CD14-positive monocyte (primary cell): Measurements from ENCODE around the gene RPL10. TPM values are rescaled to one million over a fixed set of nuclear protein-coding genes. Genes with fewer than 3 reads are reported as not detected.

Experiments
- DNase-seq, 3 donors: peaks; one replicate each; pipeline ENCODE4 v3.0.0-alpha.2; 2011 to 2022
- H2AFZ ChIP-seq: 2 replicates; pipeline ENCODE4 v1.6.0; 2012; ENCODE audit warnings: mild to moderate bottlenecking, low read depth, low read length, inconsistent platforms; ENCODE audit not compliant: insufficient read depth, poor library complexity, severe bottlenecking
- H3K27ac ChIP-seq, 2 donors: 1 replicate in 1 of 2; 2 replicates in 1 of 2; pipeline ENCODE4 v1.5.1; 2012 to 2013; ENCODE audit warnings: low read length in 2 of 2, control low read depth in 1 of 2, inconsistent platforms in 1 of 2, low read depth in 1 of 2, mild to moderate bottlenecking in 1 of 2
- H3K27me3 ChIP-seq, 2 donors: one replicate each; pipeline versions ENCODE4 v1.6.0 to v1.6.1; 2011 to 2013; ENCODE audit warnings: low read length in 2 of 2; ENCODE audit not compliant: control insufficient read depth in 2 of 2, insufficient read depth in 2 of 2
- H3K36me3 ChIP-seq, 2 donors: replicated peaks in 1 of 2; 1 replicate in 1 of 2; 2 replicates in 1 of 2; pipeline versions ENCODE4 v1.5.1 to v1.6.1; 2012 to 2013; ENCODE audit warnings: low read length in 2 of 2, control low read depth in 1 of 2, inconsistent platforms in 1 of 2, mild to moderate bottlenecking in 1 of 2; ENCODE audit not compliant: insufficient read depth in 2 of 2, control insufficient read depth in 1 of 2
- H3K4me1 ChIP-seq, 2 donors: 1 replicate in 1 of 2; 2 replicates in 1 of 2; pipeline versions ENCODE4 v1.5.1 to v1.6.1; 2012 to 2013; ENCODE audit warnings: low read length in 2 of 2, control low read depth in 1 of 2, inconsistent platforms in 1 of 2, mild to moderate bottlenecking in 1 of 2, moderate library complexity in 1 of 2; ENCODE audit not compliant: insufficient read depth in 2 of 2, control insufficient read depth in 1 of 2
- H3K4me2 ChIP-seq: replicated peaks from 2 replicates; pipeline ENCODE3; 2012; ENCODE audit warnings: low read length, moderate library complexity, mild to moderate bottlenecking; ENCODE audit not compliant: poor library complexity, severe bottlenecking; ENCODE audit errors: extremely low read depth
- H3K4me3 ChIP-seq, 3 experiments: fragments of 200-600 bp in 1 of 3; sonication (generic) in 1 of 3; replicated peaks in 1 of 3; 1 replicate in 2 of 3; 2 replicates in 1 of 3; pipeline ENCODE4 v1.5.1; 2011 to 2013; ENCODE audit warnings: low read length in 3 of 3, mild to moderate bottlenecking in 3 of 3, control low read depth in 2 of 3, low read depth in 2 of 3, inconsistent platforms in 1 of 3, moderate library complexity in 1 of 3
- H3K79me2 ChIP-seq: 2 replicates; pipeline ENCODE4 v1.6.0; 2012; ENCODE audit warnings: mild to moderate bottlenecking, control low read depth, inconsistent platforms, low read length, moderate library complexity; ENCODE audit not compliant: insufficient read depth
- H3K9ac ChIP-seq: 2 replicates; pipeline ENCODE4 v1.6.0; 2017; ENCODE audit warnings: low read length, mild to moderate bottlenecking; ENCODE audit not compliant: insufficient read depth, poor library complexity, severe bottlenecking
- H3K9me3 ChIP-seq, 2 donors: replicated peaks in 1 of 2; 1 replicate in 1 of 2; 2 replicates in 1 of 2; pipeline versions ENCODE4 v1.5.1 to v1.6.1; 2012 to 2013; ENCODE audit warnings: low read length in 2 of 2, control low read depth in 1 of 2; ENCODE audit not compliant: control insufficient read depth in 1 of 2, insufficient read depth in 1 of 2
- H4K20me1 ChIP-seq: 2 replicates; pipeline ENCODE4 v1.6.0; 2012; ENCODE audit warnings: mild to moderate bottlenecking, low read length, control low read depth, moderate library complexity; ENCODE audit not compliant: insufficient read depth
- H3K27ac Mint-ChIP-seq, 7 donors: one replicate each; pipeline ENCODE4 v1.8.0; 2020; ENCODE audit warnings: mild to moderate bottlenecking in 7 of 7, mixed read lengths in 7 of 7, moderate library complexity in 6 of 7, inconsistent platforms in 2 of 7
- H3K27me3 Mint-ChIP-seq, 3 donors: one replicate each; pipeline ENCODE4 v1.8.0; 2021 to 2022; ENCODE audit warnings: low read depth in 3 of 3, mild to moderate bottlenecking in 3 of 3, mixed read lengths in 3 of 3, moderate library complexity in 3 of 3, inconsistent platforms in 1 of 3
- H3K36me3 Mint-ChIP-seq, 2 donors: one replicate each; pipeline ENCODE4 v1.8.0; 2020; ENCODE audit warnings: mixed read lengths in 2 of 2, inconsistent platforms in 1 of 2, mild to moderate bottlenecking in 1 of 2
- H3K4me1 Mint-ChIP-seq: one replicate; pipeline ENCODE4 v1.8.0; 2020; ENCODE audit warnings: mild to moderate bottlenecking, mixed read lengths
- H3K4me3 Mint-ChIP-seq, 2 donors: one replicate each; pipeline ENCODE4 v1.8.0; 2020; ENCODE audit warnings: mild to moderate bottlenecking in 2 of 2, mixed read lengths in 2 of 2, moderate library complexity in 1 of 2
- H3K9me3 Mint-ChIP-seq, 7 donors: one replicate each; pipeline ENCODE4 v1.8.0; 2020 to 2022; ENCODE audit warnings: mixed read lengths in 7 of 7, mild to moderate bottlenecking in 6 of 7, moderate library complexity in 6 of 7, inconsistent platforms in 2 of 7
- CTCF ChIP-seq: fragments of 200-600 bp; IDR thresholded peaks from one replicate; pipeline ENCODE4 v1.8.0; 2022; ENCODE audit warnings: antibody characterized with exemption, mild to moderate bottlenecking
- WGBS: methylation state at CpG from one replicate; pipeline ENCODE4 v1.1.5; 2013; ENCODE audit warnings: missing lambda C conversion rate; ENCODE audit not compliant: insufficient coverage; 5-methylcytosine and 5-hydroxymethylcytosine counted together
- intact Hi-C, 2 donors: fragments of 100-400 bp; cut with micrococcal nuclease; formaldehyde crosslinking; loops; one replicate each; pipeline versions ENCODE4 v1.15.0 to v1.15.1; 2023
- polyA plus RNA-seq, 3 donors: library from polyadenylated mRNA; depleted of rRNA in 1 of 3; unstranded in 2 of 3; stranded (reverse) in 1 of 3; fragments of 300-500 nt in 2 of 3; fragments of >200 nt in 1 of 3; fragmentation: Illumina TruSeq in 2 of 3; gene quantifications; 1 replicate in 2 of 3; 2 replicates in 1 of 3; pipeline ENCODE4 v1.2.3, GENCODE V29; 2012 to 2021

Gene RPL10
- polyA plus RNA-seq, 3 donors = 1,536 to 5,639 (median 1,724) TPM

GRCh38 chrX:154441564-154441963 is 43.4 kb downstream of the RPL10 start:
- Histone ChIP-seq H3K9ac (no peak overlapping the region), H2AFZ (no peak overlapping the region), H3K4me2 (no peak overlapping the region), H3K79me2 (peaks cover 45% of the 10 kb centered on the region), H3K4me3 (no peak overlapping the region), H3K9me3 (peaks cover 0 to 5% of the 10 kb centered on the region in 2 donors), H3K27me3 (no peaks in the 10 kb centered on the region), H3K4me1 (peaks cover 24 to 34% of the 10 kb centered on the region in 2 donors), H3K36me3 (peaks cover 32 to 36% of the 10 kb centered on the region in 2 donors), H3K27ac (no peak overlapping the region), H4K20me1 (peaks cover 24% of the 10 kb centered on the region)
- Mint-ChIP-seq H3K9me3 (peaks cover 0 to 16% (median 7%) of the 10 kb centered on the region in 7 donors), H3K36me3 (peaks cover 37 to 56% of the 10 kb centered on the region in 2 donors), H3K27me3 (peaks cover 0 to 11% (median 0%) of the 10 kb centered on the region in 3 donors), H3K4me3 (no peak overlapping the region), H3K27ac (peak overlapping the region in 2 of 7 donors; percentile 32 to 61), H3K4me1 (peaks cover 21% of the 10 kb centered on the region)
- TF ChIP-seq CTCF = no peak
- 100% methylated on average over 5 of the region's 11 CpGs for WGBS
- intact Hi-C loops = loop anchor here in 1 of 2 donors (5.0 kb wide), 1 partner anchor 36 kb away; the partner anchor contains the start of gene LAGE3
- no peak for DNase-seq

GRCh38 chrX:154441984-154442707 is 44.0 kb downstream of the RPL10 start:
- peak overlapping the region in 5 of 7 donors; percentile 26 to 68 (median 36) for H3K27ac Mint-ChIP-seq

More at GRCh38 chrX:154441984-154442707, 44.0 kb downstream of the RPL10 start:
- peaks cover 24 to 34% of the 10 kb centered on the region in 2 donors for H3K4me1 ChIP-seq
- H3K36me3 ChIP-seq = peaks cover 32 to 39% of the 10 kb centered on the region in 2 donors
- no peak for TF ChIP-seq CTCF
- peaks cover 24% of the 10 kb centered on the region for H4K20me1 ChIP-seq
- H3K79me2 ChIP-seq = peaks cover 44% of the 10 kb centered on the region
- no peak overlapping the region for H2AFZ ChIP-seq
- H3K4me3 Mint-ChIP-seq = no peak overlapping the region
- peaks cover 0 to 15% (median 7%) of the 10 kb centered on the region in 7 donors for H3K9me3 Mint-ChIP-seq
- peaks cover 0 to 14% (median 0%) of the 10 kb centered on the region in 3 donors for H3K27me3 Mint-ChIP-seq
- intact Hi-C loops = loop anchor here in 1 of 2 donors (5.0 kb wide), 1 partner anchor 35 kb away; the partner anchor contains the start of gene LAGE3
- 94% methylated on average over 16 of the region's 21 CpGs for WGBS
- H3K9me3 ChIP-seq = peaks cover 0 to 5% of the 10 kb centered on the region in 2 donors
- no peak overlapping the region for H3K9ac ChIP-seq
- H3K4me3 ChIP-seq = no peak overlapping the region
- H3K27ac ChIP-seq = no peak overlapping the region
- no peak for DNase-seq
- H3K36me3 Mint-ChIP-seq = peaks cover 43 to 61% of the 10 kb centered on the region in 2 donors
- H3K27me3 ChIP-seq = no peaks in the 10 kb centered on the region
- no peak overlapping the region for H3K4me2 ChIP-seq
- H3K4me1 Mint-ChIP-seq = peaks cover 21% of the 10 kb centered on the region
